ENCODE measurements around the gene PSMD7. TPM values are rescaled to one million over a fixed set of nuclear protein-coding genes. Genes with fewer than 3 reads are reported as not detected.

The PSMD7 gene
- total RNA-seq, 1 experiment from 2014 or later = 109 TPM

DNA sequence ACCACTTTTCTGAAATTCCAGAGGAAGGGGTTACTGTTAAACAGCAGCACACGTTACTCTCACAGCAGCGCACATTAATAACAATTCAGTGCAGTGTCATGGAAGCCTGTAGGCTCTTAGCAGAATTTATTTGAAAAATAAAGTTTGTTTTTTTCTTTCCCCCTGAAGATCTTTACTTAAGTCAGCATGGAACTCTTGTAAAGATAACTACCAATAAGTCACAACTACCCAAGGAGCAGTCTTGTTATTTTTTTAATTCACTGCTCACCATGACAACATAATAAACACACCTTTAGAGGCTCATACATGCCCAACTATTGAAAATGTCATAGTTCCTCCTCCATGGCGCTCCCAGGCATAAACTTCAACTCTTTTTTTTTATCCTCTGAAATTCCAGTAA lies 31.8 kb upstream of the PSMD7 start:
- Histone ChIP-seq H3K36me3 (ENCODE audit: control insufficient read depth in 1 of 2, insufficient read depth in 2 of 2, low read length in 2 of 2) (no peaks in the 10 kb centered on the region), H2AFZ (ENCODE audit: low read depth, low read length, poor library complexity, severe bottlenecking) (no peak overlapping the region), H3K4me3 (replicated peaks in 1 of 2; ENCODE audit: low read depth in 1 of 2, low read length in 2 of 2) (no peak overlapping the region), H3K79me2 (ENCODE audit: insufficient read depth, low read length) (no peaks in the 10 kb centered on the region), H3K4me1 (ENCODE audit: control insufficient read depth in 1 of 2, insufficient read depth in 2 of 2, low read length in 2 of 2) (no peaks in the 10 kb centered on the region), H3K4me2 (ENCODE audit: low read length) (no peak overlapping the region), H3K9me3 (ENCODE audit: control insufficient read depth in 1 of 2, insufficient read depth in 1 of 2, low read depth in 1 of 2, low read length in 2 of 2) (no peaks in the 10 kb centered on the region), H3K27ac (ENCODE audit: low read depth, low read length) (no peak overlapping the region), H3K9me2 (ENCODE audit: insufficient read depth) (no peaks in the 10 kb centered on the region), H4K20me1 (ENCODE audit: insufficient read depth) (0 out of 2 replicates have a peak, but pooled peaks cover 3% of the 10 kb centered on the region), H3K9ac (ENCODE audit: low read length) (no peak overlapping the region), H3K27me3 (ENCODE audit: insufficient read depth, low read length) (peaks cover 26% of the 10 kb centered on the region)
- intact Hi-C loops (cut with micrococcal nuclease) = no loop called here
- ATAC-seq = no peak
- ChIA-PET CTCF (no interaction called here), RAD21 (ENCODE audit: low non-redundant PET in 1 of 2, low total read pairs in 2 of 2, uncharacterized antibody in 2 of 2, unreplicated experiment in 2 of 2) (no interaction called here), POLR2A (no interaction called here)
- no peak for DNase-seq (ENCODE audit: low read depth, low spot score)
- no TSS peak for BruUV-seq (replicated peaks)
- TF ChIP-seq SRF (IDR thresholded peaks at IDR 0.05; ENCODE audit: low read depth) (no peak), ZNF274 (IDR thresholded peaks at IDR 0.05; ENCODE audit: low read depth, low read length) (no peak), CEBPB (IDR thresholded peaks at IDR 0.05; ENCODE audit: low read depth) (no peak), FOSL1 (IDR thresholded peaks at IDR 0.05; ENCODE audit: low read depth) (no peak), POLR2A (IDR thresholded peaks at IDR 0.05; ENCODE audit: borderline replicate concordance, extremely low read depth, insufficient read depth, insufficient read length) (no peak), CBX3 (IDR thresholded peaks at IDR 0.05; ENCODE audit: low read depth) (no peak), TCF7L2 (IDR thresholded peaks at IDR 0.05; ENCODE audit: borderline replicate concordance, extremely low read depth, insufficient read depth, insufficient read length) (no peak), YY1 (IDR thresholded peaks at IDR 0.05; ENCODE audit: extremely low read depth, insufficient replicate concordance, low read depth, low read length) (no peak), ELF1 (IDR thresholded peaks at IDR 0.05; ENCODE audit: borderline replicate concordance, low read depth) (no peak), SIN3A (IDR thresholded peaks at IDR 0.05; ENCODE audit: low read depth) (no peak), JUND (IDR thresholded peaks at IDR 0.05) (no peak), POLR2AphosphoS5 (IDR thresholded peaks at IDR 0.05; ENCODE audit: low read depth, low read length) (no peak), EZH2 (IDR thresholded peaks at IDR 0.05) (no peak), EZH2phosphoT487 (IDR thresholded peaks at IDR 0.05; ENCODE audit: borderline replicate concordance) (no peak), RAD21 (IDR thresholded peaks at IDR 0.05; ENCODE audit: low read depth) (no peak)
- TF ChIP-seq, protein P1, sequence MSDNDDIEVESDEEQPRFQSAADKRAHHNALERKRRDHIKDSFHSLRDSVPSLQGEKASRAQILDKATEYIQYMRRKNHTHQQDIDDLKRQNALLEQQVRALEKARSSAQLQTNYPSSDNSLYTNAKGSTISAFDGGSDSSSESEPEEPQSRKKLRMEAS (IDR thresholded peaks at IDR 0.05) = no peak
- TF ChIP-seq, protein P2, sequence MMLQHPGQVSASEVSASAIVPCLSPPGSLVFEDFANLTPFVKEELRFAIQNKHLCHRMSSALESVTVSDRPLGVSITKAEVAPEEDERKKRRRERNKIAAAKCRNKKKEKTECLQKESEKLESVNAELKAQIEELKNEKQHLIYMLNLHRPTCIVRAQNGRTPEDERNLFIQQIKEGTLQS (IDR thresholded peaks at IDR 0.05) = no peak
- TF ChIP-seq, protein P3, sequence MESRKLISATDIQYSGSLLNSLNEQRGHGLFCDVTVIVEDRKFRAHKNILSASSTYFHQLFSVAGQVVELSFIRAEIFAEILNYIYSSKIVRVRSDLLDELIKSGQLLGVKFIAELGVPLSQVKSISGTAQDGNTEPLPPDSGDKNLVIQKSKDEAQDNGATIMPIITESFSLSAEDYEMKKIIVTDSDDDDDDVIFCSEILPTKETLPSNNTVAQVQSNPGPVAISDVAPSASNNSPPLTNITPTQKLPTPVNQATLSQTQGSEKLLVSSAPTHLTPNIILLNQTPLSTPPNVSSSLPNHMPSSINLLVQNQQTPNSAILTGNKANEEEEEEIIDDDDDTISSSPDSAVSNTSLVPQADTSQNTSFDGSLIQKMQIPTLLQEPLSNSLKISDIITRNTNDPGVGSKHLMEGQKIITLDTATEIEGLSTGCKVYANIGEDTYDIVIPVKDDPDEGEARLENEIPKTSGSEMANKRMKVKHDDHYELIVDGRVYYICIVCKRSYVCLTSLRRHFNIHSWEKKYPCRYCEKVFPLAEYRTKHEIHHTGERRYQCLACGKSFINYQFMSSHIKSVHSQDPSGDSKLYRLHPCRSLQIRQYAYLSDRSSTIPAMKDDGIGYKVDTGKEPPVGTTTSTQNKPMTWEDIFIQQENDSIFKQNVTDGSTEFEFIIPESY (IDR thresholded peaks at IDR 0.05; ENCODE audit: extremely low read depth, insufficient replicate concordance, low read length) = no peak
- TF ChIP-seq, protein P4, sequence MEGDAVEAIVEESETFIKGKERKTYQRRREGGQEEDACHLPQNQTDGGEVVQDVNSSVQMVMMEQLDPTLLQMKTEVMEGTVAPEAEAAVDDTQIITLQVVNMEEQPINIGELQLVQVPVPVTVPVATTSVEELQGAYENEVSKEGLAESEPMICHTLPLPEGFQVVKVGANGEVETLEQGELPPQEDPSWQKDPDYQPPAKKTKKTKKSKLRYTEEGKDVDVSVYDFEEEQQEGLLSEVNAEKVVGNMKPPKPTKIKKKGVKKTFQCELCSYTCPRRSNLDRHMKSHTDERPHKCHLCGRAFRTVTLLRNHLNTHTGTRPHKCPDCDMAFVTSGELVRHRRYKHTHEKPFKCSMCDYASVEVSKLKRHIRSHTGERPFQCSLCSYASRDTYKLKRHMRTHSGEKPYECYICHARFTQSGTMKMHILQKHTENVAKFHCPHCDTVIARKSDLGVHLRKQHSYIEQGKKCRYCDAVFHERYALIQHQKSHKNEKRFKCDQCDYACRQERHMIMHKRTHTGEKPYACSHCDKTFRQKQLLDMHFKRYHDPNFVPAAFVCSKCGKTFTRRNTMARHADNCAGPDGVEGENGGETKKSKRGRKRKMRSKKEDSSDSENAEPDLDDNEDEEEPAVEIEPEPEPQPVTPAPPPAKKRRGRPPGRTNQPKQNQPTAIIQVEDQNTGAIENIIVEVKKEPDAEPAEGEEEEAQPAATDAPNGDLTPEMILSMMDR (IDR thresholded peaks at IDR 0.05 in 2 of 3, conservative IDR thresholded peaks at IDR 0.05 in 1 of 3; ENCODE audit: borderline replicate concordance in 1 of 3, insufficient read depth in 1 of 3, low read depth in 2 of 3, low read length in 2 of 3) = no peak
- TF ChIP-seq, protein P5, sequence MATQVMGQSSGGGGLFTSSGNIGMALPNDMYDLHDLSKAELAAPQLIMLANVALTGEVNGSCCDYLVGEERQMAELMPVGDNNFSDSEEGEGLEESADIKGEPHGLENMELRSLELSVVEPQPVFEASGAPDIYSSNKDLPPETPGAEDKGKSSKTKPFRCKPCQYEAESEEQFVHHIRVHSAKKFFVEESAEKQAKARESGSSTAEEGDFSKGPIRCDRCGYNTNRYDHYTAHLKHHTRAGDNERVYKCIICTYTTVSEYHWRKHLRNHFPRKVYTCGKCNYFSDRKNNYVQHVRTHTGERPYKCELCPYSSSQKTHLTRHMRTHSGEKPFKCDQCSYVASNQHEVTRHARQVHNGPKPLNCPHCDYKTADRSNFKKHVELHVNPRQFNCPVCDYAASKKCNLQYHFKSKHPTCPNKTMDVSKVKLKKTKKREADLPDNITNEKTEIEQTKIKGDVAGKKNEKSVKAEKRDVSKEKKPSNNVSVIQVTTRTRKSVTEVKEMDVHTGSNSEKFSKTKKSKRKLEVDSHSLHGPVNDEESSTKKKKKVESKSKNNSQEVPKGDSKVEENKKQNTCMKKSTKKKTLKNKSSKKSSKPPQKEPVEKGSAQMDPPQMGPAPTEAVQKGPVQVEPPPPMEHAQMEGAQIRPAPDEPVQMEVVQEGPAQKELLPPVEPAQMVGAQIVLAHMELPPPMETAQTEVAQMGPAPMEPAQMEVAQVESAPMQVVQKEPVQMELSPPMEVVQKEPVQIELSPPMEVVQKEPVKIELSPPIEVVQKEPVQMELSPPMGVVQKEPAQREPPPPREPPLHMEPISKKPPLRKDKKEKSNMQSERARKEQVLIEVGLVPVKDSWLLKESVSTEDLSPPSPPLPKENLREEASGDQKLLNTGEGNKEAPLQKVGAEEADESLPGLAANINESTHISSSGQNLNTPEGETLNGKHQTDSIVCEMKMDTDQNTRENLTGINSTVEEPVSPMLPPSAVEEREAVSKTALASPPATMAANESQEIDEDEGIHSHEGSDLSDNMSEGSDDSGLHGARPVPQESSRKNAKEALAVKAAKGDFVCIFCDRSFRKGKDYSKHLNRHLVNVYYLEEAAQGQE (IDR thresholded peaks at IDR 0.05; ENCODE audit: low read depth) = no peak

All from HCT116 (cell line).